ENCODE data around the gene GCK.

Gene GCK

DNA sequence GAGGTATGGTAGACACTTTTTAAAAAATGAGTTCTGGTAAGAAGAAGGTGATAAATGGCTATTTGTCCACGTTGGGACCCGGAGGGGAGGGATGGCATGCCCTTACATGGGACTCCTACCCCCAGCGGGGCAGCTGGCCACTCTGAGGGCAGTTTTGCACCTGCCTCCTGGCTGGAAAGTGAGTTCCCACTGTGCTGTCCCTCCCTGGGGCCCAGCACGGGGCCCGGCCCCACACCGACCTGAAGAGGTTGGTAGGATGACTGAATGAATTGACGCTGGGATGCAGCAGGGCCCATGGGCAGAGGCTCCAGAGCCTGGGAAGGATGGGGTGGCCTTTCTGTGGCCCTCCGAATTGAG lies 85.7 kb downstream of the GCK start:
- DNase-seq: no peak

DNA sequence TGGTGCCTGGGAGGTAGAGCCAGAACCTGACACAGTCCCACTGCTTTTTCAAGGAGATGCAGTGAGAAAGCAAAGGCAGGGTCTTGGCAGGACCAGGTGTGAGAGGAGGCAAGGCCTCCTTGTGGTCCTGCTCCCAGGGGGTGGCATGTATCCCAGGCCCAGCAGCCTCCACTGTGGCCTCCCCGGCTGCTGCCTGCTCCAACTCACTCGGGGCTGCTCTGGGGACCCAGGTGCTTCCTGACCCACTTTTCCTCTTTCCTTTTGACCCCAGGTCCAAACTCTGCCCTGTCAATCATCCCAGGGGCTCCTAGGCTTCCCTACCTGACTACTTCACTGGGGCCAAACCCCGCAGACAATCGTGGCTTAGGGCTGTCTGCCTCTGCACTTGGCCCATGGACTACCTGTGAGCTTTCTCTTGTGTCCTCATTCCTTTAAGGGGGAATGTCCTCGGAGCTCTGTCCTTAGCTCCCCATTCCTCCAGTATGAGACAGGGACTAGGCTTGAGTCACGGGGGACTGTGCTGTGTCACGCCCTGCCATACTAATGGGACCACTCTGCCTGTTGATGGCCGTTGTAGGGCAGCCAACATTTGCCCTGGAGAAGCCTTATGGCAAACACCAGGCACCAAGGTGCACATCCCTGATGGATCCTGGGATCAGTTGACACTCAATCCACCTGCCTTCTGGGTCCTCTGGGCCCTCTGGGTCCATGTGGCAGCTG lies 86.2 kb downstream of the GCK start:
- no peak for DNase-seq

DNA sequence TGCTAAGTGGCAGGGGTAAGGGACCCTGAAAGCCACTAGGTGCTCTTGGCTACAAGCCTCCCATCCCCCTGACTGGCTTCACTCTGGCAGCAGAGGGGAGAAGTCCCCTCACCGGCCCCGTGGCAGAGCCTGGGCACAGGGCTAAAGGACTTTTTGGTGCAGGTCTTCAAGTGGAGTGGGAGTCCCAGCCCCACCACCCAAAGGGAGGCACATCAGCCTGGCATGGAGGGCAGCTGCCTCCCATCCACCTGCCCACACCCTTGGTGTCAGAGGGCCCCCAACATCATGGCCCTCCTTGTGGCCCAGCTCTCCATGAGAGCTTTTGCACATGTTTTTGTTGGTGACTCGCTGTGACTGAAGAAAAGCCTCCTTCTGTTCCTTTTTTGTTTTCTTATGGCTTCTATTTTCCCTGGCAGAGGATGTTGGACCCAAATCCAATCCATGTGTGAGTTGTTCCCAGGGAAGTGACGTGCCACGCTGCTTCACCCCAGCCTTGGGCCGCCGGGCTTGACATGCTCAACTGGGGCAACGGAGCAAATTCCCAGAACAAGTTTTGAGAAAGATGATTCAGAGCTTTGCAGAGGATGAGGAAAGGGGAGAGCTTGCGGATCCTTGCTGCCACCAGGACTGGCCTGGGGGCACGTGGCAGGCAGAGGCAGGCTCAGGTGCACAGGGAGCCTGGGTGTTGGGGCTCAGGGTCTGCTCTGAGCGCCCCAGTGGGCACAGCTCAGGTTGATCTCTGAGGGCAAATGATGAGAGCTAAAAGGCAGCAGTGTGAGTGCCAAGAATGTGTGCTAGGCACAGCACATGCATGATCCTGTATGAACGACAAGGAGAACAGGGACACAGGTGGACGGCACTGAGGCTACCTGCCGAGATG lies 87.0 kb downstream of the GCK start:
- no peak for DNase-seq

DNA sequence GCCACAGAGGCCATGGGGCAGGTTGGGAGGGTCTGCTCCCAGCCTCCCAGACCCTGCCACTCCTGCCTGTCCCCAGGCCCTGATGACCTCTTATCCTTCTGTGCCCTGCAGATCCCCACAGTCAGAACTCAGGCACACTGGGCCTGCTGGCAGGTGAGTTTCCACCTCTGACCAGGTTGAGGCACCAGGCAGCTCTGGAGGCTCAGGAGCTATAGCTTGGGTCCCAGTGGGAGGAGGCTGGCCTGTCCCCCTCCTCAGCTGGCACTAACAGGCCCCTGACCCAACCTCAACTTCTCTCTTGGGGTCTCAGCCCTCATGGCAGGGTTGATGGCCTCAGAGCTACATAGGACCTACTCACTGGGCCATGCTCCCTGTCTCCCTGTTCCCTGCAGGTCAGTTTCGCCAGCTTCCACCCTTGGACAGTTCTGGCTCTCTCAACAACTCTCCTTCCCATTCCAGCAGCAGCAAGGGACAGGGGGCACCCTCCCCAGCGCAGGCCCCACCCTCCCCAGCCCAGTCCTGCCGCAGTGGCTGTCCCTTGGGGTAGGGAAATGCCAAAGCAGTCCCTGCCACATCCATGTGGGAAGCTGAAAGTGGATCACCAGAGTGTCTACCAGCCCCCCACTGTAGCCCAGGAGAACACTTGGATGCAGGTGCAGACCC lies 87.8 kb downstream of the GCK start:
- DNase-seq: no peak

DNA sequence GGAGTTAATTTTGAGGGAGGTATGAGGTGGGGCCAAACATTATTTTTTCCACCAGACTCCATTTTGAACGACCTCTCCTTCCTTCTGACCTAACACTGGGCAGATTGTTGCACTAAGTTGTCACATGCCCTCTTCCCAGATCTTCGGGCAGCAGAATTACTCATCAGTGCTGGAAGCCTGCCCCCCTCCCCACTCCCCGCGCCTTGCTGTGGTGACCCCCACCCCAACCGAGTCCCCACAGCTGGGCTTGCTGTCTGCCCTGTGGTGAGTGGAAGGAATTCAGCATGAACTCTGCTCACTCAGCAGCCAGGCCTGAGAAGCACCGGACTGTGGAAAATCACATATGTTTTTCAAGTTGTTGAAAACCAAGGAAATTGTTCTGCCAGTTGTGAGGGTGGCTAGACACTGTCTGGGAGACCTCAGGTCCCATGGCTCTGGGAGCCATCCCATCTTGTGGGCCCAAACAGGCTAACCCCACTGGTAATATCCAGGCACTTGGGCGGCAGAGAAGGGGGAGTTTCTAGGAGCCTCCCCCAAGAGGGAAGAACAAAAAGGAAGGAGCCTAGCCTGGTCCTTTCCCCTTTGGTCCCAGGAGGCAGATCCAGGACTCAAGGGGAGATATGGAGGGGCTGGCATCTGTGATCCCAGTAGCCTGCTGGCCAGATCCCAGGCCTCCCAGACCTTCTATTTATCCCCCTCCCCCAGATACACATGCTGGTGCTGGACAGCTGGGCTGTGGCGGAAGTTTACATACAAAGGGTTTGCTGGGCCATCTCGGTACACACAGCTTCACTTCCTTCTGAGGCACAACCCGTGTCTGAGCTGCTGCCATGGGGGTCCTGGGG lies 88.6 kb downstream of the GCK start:
- DNase-seq: no peak

DNA sequence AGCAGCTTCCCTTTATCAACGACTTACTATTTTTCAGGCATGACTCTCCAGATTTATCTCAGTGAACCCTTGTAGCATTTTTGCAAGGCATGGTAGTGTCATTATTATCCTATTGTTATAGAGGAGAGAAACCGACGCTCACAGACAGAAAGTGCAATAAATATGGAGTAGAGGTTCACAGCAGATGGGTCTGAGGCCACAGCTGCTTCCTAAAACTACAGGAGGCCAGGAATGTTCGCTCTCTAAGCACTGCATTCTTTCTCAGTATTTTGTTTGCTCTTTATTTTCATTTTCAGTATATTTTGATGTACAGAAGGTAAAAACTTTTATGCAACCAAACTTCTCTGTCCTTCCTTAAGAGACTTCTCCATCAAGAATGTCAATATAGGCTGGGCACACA lies 89.6 kb downstream of the GCK start:
- no peak for DNase-seq

DNA sequence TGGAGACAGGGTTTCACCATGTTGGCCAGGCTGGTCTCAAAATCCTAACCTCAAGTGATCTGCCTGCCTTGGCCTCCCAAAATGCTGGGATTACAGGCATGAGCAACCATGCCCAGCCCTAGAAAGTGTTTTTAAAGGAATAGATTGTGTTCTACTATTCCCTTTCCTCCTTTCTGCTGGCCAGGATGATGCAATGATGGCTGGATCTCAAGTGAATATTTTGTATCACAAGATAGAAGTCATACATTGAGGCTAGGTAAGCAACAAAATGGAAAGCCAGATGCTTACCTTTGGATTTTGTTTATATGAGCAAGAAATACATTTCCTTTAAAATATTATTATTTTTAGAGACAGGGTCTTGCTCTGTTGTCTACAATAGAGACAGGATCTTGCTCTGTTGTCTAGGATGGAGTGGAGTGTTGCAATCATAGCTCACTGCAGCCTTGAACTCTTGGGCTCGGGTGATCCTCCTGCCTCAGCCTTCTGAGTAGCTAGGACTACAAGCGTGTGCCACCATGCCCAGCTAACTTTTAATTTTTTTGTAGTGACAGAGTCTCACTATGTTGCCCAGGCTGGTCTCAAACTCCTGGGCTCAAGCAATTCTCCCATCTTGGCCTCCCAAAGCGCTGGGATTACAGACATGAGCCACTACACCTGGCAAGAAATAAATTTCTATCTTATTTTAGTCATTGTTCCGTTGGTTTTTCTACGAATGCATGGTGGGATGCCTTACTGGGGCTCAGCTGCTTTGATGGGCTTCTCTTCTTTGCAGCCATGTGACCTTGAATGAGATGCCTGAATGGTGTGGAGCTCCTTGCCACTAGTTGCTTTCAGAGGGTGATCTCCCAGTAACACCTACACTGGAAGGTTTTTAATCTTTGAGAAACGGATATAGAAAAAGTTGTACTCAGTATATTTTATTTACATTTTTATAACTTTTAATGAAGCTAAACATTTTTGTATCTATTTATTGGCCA lies 90.9 kb downstream of the GCK start:
- no peak for DNase-seq

DNA sequence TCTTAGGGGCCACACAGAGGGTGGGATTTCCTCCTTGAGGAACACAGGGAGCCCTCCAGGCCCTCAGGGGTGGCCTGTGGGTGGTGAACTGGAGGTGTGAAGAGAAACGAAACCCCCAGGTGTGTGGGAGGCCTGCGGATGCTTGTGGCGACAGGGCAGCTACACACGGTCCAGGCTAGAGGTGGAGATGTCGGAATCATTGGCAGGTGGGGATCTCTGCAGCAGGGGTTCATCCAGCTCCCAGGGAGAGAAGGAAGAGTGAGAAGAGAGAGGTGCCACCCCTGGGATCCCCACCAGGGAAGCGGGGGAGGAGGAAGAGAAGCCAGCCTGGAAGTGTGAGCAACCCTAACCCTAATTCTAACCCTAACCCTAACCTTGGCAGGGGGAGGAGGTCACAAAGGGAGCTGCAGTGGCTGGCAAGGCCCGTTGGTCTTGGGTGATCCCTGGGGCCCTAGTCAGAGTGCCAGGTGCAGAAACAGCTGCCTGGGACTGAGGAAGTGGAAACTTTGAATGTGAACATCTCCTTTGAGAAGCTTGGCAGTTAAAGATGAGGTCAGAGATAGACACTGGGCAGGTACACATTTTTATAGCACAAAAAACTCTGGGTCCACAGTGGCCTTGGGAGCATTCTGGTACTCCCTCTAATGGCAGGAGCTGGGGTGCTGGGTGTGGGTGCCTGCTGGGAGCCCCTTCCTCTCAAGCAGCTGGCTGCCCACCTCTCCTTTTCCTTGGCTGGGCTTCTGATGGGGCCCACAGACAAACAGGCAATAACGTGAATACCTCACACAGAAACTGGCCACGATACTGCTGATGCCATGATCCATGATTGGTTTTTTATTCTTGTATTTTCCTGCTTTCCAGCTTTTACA lies 91.9 kb downstream of the GCK start:
- no peak for DNase-seq

DNA sequence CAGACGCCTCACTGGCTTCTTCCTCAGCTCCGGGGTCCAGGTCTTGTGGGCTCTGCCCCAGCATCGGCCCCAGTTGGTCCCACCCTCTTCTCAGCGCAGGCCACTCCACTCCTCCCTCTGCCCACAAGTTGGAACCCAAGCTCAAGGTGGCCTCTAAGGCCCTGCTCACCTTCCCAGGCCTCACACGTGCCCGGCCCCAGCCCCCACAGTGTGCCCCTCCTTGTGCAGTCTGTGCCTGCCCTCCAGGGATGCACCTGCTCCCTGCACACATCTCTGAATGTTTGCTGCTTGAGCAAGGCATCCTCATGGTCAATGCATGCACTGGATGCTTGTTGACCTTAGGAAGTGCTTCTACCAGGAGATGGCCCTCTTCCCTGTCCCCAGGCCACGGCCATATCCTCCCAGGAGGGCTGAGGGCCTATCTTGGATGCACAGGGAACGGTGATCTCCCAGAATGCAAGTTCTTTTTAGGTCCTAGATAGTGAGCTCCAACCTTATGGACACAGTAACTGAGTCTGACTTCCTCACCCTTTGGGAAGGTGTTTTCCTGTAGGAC lies 92.8 kb downstream of the GCK start:
- DNase-seq: no peak

DNA sequence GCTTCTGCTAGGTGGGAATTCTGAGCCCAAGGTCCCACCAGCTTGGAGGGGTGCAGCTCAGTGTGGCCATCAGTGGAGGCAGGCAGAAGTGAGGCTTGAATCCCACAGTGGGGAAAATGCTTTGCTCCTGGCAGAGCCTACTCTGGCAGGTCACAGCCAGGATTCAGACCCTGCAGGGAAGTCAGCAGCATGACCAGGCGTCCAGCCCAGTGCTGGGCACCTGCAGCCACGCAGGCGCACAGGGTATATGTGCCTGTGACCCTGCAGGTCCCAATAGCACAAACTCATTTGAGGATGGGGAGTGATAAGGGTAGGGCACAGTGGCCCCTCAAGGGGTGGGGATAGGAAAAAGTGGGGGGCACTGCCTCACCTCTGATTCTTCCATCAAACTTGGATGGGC lies 93.5 kb downstream of the GCK start:
- no peak for DNase-seq

DNA sequence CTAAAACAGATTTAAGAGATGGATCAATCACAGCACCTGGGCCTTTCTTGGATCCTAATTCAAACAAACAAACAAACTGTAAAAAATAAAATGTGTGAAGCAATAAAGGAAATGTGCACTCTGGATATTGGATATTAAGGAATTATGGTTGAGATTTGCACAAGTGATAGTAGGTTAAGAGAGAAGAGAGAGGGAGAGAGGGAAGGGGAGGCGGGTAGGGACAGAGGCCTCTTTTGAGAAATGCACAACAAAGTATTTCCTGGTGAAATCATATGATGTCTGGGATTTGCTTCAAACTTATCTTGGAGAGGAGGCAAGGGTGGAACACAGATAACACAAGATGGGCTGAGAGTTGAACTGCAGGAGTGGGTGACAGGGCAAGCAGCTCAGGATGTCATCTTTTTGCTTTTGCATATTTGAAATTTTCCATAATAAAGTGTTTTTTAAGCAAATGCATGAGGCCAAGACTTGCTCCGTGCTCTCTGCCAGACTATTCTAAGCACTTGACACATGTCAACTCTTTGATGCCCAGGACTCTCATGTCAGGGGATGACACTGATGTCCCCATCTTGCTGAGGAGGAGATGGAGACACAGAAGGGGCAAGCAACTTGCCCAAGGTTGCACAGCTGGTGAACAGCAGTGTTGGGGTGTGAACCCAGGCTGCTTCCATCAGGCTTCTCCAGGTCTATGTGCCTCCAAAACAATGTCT lies 94.2 kb downstream of the GCK start:
- DNase-seq: no peak

DNA sequence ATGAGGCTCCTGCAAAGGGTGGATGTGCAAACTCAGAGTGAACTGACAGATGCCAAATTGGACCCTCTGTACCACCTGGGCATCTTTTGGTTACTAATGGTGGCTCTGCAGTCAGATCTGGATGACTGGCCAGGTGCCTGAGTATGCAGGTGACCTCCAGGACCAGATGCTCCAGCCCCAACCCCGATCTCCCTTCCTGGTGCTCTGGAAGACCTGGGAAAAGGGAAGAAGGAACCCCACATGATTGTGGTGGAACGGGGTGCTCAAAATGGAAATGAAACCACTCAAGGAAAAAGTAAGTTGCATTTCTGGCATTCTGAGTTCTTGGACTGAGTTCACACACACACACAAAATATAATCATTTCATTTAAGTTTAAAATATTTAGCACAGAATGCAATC lies 94.9 kb downstream of the GCK start:
- DNase-seq: no peak
